ENCODE data around the gene IGFLR1. TPM values are rescaled to one million over a fixed set of nuclear protein-coding genes. Genes with fewer than 3 reads are reported as not detected.

Gene IGFLR1
- total and polyA plus RNA-seq, 11 donors: 0.74 to 25.2 (median 3.6) TPM

GRCh38 chr19:35727956-35728706, 14.1 kb downstream of the IGFLR1 start:
- no peak overlapping the region for H3K27ac ChIP-seq
- TF ChIP-seq POLR2A (IDR thresholded peaks at IDR 0.05): no peak
- TF ChIP-seq, protein P1, sequence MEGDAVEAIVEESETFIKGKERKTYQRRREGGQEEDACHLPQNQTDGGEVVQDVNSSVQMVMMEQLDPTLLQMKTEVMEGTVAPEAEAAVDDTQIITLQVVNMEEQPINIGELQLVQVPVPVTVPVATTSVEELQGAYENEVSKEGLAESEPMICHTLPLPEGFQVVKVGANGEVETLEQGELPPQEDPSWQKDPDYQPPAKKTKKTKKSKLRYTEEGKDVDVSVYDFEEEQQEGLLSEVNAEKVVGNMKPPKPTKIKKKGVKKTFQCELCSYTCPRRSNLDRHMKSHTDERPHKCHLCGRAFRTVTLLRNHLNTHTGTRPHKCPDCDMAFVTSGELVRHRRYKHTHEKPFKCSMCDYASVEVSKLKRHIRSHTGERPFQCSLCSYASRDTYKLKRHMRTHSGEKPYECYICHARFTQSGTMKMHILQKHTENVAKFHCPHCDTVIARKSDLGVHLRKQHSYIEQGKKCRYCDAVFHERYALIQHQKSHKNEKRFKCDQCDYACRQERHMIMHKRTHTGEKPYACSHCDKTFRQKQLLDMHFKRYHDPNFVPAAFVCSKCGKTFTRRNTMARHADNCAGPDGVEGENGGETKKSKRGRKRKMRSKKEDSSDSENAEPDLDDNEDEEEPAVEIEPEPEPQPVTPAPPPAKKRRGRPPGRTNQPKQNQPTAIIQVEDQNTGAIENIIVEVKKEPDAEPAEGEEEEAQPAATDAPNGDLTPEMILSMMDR (IDR thresholded peaks at IDR 0.05): no peak
- no peaks in the 10 kb centered on the region for H3K4me1 ChIP-seq
- no peak for ATAC-seq
- no peaks in the 10 kb centered on the region for H3K27me3 ChIP-seq
- peaks cover 13 to 100% (median 97%) of the 10 kb centered on the region in 9 donors for H3K36me3 ChIP-seq
- 93 to 95% (median 93%) methylated on average over 18 to 19 of the region's 19 CpGs for WGBS, 4 donors
- no peak for DNase-seq
- H3K9me3 ChIP-seq: no peaks in the 10 kb centered on the region
- no peak overlapping the region for H3K4me3 ChIP-seq
- intact Hi-C loops (cut with DNase I): no loop called here

DNA sequence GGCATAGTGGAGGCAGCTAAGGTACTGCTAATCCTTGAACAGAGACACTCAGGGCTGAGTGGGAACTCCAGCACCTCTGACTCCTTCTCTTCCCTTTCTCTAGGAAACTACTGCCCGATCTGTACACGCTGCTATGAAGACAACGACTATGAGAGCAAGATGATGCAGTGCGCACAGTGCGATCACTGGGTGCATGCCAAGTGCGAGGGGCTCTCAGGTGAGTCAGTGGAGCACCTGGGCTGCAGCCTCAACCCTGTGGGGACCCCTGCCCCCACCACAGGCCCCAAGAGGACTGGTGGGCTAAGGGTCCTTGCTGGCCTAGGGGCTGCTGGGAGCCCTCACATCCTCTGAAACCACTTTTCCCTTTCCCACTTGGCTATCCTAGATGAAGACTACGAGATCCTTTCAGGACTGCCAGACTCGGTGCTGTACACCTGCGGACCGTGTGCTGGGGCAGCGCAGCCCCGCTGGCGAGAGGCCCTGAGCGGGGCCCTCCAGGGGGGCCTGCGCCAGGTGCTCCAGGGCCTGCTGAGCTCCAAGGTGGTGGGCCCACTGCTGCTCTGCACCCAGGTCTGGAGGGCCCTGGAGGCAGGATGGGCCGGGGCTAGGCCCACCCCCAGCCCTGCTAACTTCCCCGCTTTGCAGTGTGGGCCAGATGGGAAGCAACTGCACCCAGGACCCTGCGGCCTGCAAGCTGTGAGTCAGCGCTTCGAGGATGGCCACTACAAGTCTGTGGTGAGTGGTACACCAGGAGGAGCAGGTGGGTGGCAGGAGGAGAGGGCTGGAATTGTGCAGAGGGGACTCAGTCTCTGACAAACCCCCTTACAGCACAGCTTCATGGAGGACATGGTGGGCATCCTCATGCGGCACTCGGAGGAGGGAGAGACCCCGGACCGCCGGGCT, 14.9 kb downstream of the IGFLR1 start:
- H3K36me3 ChIP-seq: peaks cover 13 to 100% (median 100%) of the 10 kb centered on the region in 9 donors

DNA sequence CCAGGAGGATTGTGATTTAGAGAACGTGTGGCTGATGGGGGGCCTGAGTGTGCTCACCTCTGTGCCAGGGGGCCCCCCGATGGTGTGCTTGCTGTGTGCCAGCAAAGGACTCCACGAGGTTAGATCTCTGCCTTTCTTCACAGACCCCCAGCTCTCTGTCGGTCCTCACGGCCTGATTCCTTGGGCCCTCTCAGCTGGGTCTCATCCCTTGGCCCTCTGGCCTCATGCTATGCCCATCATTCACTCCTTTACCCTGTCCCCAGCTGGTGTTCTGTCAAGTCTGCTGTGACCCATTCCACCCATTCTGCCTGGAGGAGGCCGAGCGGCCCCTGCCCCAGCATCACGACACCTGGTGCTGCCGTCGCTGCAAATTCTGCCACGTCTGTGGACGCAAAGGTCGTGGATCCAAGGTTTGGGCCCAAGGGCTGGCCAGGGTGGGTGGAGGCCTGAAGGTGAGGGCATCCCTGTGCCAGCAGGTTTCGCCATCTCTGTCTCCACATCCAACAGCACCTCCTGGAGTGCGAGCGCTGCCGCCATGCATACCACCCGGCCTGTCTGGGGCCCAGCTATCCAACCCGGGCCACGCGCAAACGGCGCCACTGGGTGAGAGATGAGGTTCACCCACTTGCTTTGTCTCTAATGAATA, 16.9 kb downstream of the IGFLR1 start:
- H3K36me3 ChIP-seq: peaks cover 13 to 98% (median 91%) of the 10 kb centered on the region in 9 donors
- no peak overlapping the region for H3K4me3 ChIP-seq
- intact Hi-C loops (cut with DNase I): no loop called here
- WGBS, 4 donors: 94 to 96% (median 95%) methylated on average over 22 to 23 of the region's 23 CpGs
- no peaks in the 10 kb centered on the region for H3K9me3 ChIP-seq
- peaks cover 0 to 4% (median 0%) of the 10 kb centered on the region in 12 donors for H3K4me1 ChIP-seq
- no peak for DNase-seq
- H3K27ac ChIP-seq: no peak overlapping the region
- no peak for ATAC-seq
- H3K27me3 ChIP-seq: no peaks in the 10 kb centered on the region
- no peak for TF ChIP-seq POLR2A (IDR thresholded peaks at IDR 0.05)
- TF ChIP-seq, protein P1 (IDR thresholded peaks at IDR 0.05): no peak

More for the DNA sequence above, 14.9 kb downstream of the IGFLR1 start:
- H3K9me3 ChIP-seq: no peaks in the 10 kb centered on the region
- H3K27ac ChIP-seq: no peak overlapping the region
- H3K27me3 ChIP-seq: no peaks in the 10 kb centered on the region
- no peak overlapping the region for H3K4me3 ChIP-seq
- no peaks in the 10 kb centered on the region for H3K4me1 ChIP-seq
- intact Hi-C loops (cut with DNase I): no loop called here
- no peak for DNase-seq
- TF ChIP-seq, protein P1 (IDR thresholded peaks at IDR 0.05): no peak
- TF ChIP-seq POLR2A (IDR thresholded peaks at IDR 0.05): no peak
- ATAC-seq: no peak
- 93 to 96% (median 96%) methylated on average over 20 to 25 of the region's 25 CpGs for WGBS, 4 donors
